SK-N-SH (cell line): ENCODE data around the gene MYADML2.

ENCODE experiments used
- CHD2 ChIP-seq: fragments of 150-350 bp; IDR thresholded peaks from 2 replicates; pipeline ENCODE4 v1.6.1; 2018; ENCODE audit warnings: low read length; ENCODE audit not compliant: partially characterized antibody
- CTCF ChIP-seq: fragments of 200-600 bp; sonication (generic); IDR thresholded peaks from 2 replicates; pipeline ENCODE4 v1.6.1; 2017; ENCODE audit warnings: antibody characterized with exemption, mild to moderate bottlenecking, moderate library complexity
- NRF1 ChIP-seq: IDR thresholded peaks from 2 replicates; pipeline ENCODE4 v1.6.1; 2012; ENCODE audit warnings: low read depth, mild to moderate bottlenecking, low read length
- POLR2AphosphoS5 ChIP-seq: IDR thresholded peaks from 2 replicates; pipeline ENCODE4 v1.6.1; 2012; ENCODE audit warnings: low read depth, low read length
- RAD21 ChIP-seq: IDR thresholded peaks from 2 replicates; pipeline ENCODE4 v1.6.1; 2012; ENCODE audit warnings: mild to moderate bottlenecking, low read length
- REST ChIP-seq: IDR thresholded peaks from 2 replicates; pipeline ENCODE4 v1.6.1; 2012; ENCODE audit warnings: mild to moderate bottlenecking, low read depth, low read length, moderate library complexity
- TAF1 ChIP-seq: IDR thresholded peaks from 2 replicates; pipeline ENCODE4 v1.6.1; 2012; ENCODE audit warnings: low read depth, mild to moderate bottlenecking, low read length, moderate library complexity, borderline replicate concordance
- YY1 ChIP-seq: IDR thresholded peaks from 2 replicates; pipeline ENCODE4 v1.4.0; 2012; ENCODE audit warnings: low read depth, mild to moderate bottlenecking

- no peak for TF ChIP-seq CTCF
- no peak for TF ChIP-seq POLR2AphosphoS5
- TF ChIP-seq YY1 = no peak
- no peak for TF ChIP-seq CHD2
- no peak for TF ChIP-seq REST
- TF ChIP-seq RAD21 = no peak
- no peak for TF ChIP-seq TAF1
- no peak for TF ChIP-seq NRF1
Observed at GRCh38 chr17:81940538-81941483, 6.2 kb downstream of the MYADML2 start.
